K562 (cell line): ENCODE measurements around the gene HSPB2. TPM values are rescaled to one million over a fixed set of nuclear protein-coding genes. Genes with fewer than 3 reads are reported as not detected.

ENCODE experiments used
- ATAC-seq: fragments of 200-7000 bp; cut with Tn5 transposase; 3 replicates; pipeline ENCODE4 v1.9.1; 2020; ENCODE audit warnings: moderate library complexity
- BruUV-seq: library from RNA; stranded (reverse); fragments of 400-500 nt; replicated peaks from 2 replicates; lab custom pipeline; 2021; lab: Mats Ljungman, UMichigan
- CTCF ChIA-PET: fragments of 300-600 bp; formaldehyde crosslinking; extraction: SDS; loops from one replicate; lab custom pipeline; 2021; ENCODE audit warnings: low intra/inter-chr PET ratio; lab: Yijun Ruan, JAX
- POLR2A ChIA-PET: fragments of 300-600, 350-650 bp; sonication (Branson Sonifier 250); formaldehyde crosslinking; extraction: SDS; loops from one replicate; lab custom pipeline; 2021; ENCODE audit warnings: antibody characterized with exemption, inconsistent platforms; lab: Yijun Ruan, JAX
- DNase-seq, 4 experiments: peaks; one replicate each; pipeline versions ENCODE4 v3.0.0 to v3.0.0-alpha.2; 2011 to 2018; ENCODE audit warnings: low spot score in 3 of 4, mixed read lengths in 3 of 4; ENCODE audit errors: extremely low read depth in 1 of 4
- FAIRE-seq: peaks from 2 replicates; lab custom pipeline; 2011; peaks lifted over from hg19 to GRCh38; lab: Jason Lieb, UNC
- H2AFZ ChIP-seq: 2 replicates; pipeline ENCODE4 v1.6.0; 2011; ENCODE audit warnings: low read depth, low read length, control low read depth, inconsistent platforms
- H3K27ac ChIP-seq: fragments of 200-600 bp; 3 replicates; pipeline ENCODE4 v1.8.0; 2011; ENCODE audit warnings: low read depth, mild to moderate bottlenecking, control low read depth, inconsistent platforms, low read length, moderate library complexity, mixed read lengths; ENCODE audit errors: extremely low read depth
- H3K27me3 ChIP-seq, 2 experiments: fragments of 300-600 bp in 1 of 2; 2 replicates in 1 of 2; 3 replicates in 1 of 2; pipeline versions ENCODE4 v1.6.0 to v1.8.0; 2011; ENCODE audit warnings: inconsistent platforms in 2 of 2, low read length in 2 of 2, mild to moderate bottlenecking in 1 of 2, mixed read lengths in 1 of 2, moderate library complexity in 1 of 2; ENCODE audit not compliant: control insufficient read depth in 2 of 2, insufficient read depth in 2 of 2
- H3K36me3 ChIP-seq: fragments of 300-600 bp; 3 replicates; pipeline ENCODE4 v1.8.0; 2011; ENCODE audit warnings: mild to moderate bottlenecking, low read length, inconsistent platforms; ENCODE audit not compliant: control insufficient read depth, insufficient read depth
- H3K4me1 ChIP-seq, 2 experiments: fragments of 200-600 bp in 1 of 2; replicated peaks in 1 of 2; 2 replicates in 1 of 2; 3 replicates in 1 of 2; pipeline versions ENCODE4 v1.5.1 to v1.8.0; 2011; ENCODE audit warnings: inconsistent platforms in 2 of 2, low read length in 2 of 2, mild to moderate bottlenecking in 1 of 2, mixed read lengths in 1 of 2, moderate library complexity in 1 of 2; ENCODE audit not compliant: control insufficient read depth in 2 of 2, insufficient read depth in 2 of 2
- H3K4me2 ChIP-seq: 2 replicates; pipeline ENCODE4 v1.6.1; 2011; ENCODE audit warnings: low read length, control low read depth, inconsistent platforms, mixed read lengths; ENCODE audit not compliant: insufficient read depth
- H3K4me3 ChIP-seq: fragments of 200-600 bp; sonication (generic), shearing (Covaris generic); 2 replicates; pipeline ENCODE4 v1.5.1; 2016; ENCODE audit warnings: control low read depth, inconsistent platforms
- H3K79me2 ChIP-seq: fragments of 200-600 bp; 3 replicates; pipeline ENCODE4 v1.8.0; 2011; ENCODE audit warnings: low read length, inconsistent platforms; ENCODE audit not compliant: control insufficient read depth, insufficient read depth
- H3K9ac ChIP-seq, 2 experiments: 2 replicates each; pipeline versions ENCODE4 v1.6.0 to v1.6.1; 2011; ENCODE audit warnings: low read depth in 2 of 2, low read length in 2 of 2, control low read depth in 1 of 2, inconsistent platforms in 1 of 2, mild to moderate bottlenecking in 1 of 2, mixed read lengths in 1 of 2; ENCODE audit not compliant: insufficient read depth in 1 of 2
- H3K9me1 ChIP-seq: one replicate; pipeline ENCODE4 v1.6.0; 2011; ENCODE audit warnings: inconsistent platforms, mild to moderate bottlenecking, low read length, moderate library complexity; ENCODE audit not compliant: control insufficient read depth, insufficient read depth
- H3K9me3 ChIP-seq: replicated peaks from 2 replicates; pipeline ENCODE4 v1.5.1; 2011; ENCODE audit warnings: low read depth, low read length, inconsistent platforms; ENCODE audit not compliant: control insufficient read depth, insufficient read depth
- H4K20me1 ChIP-seq: replicated peaks from 2 replicates; pipeline ENCODE4 v1.6.1; 2011; ENCODE audit warnings: low read length, inconsistent platforms, mixed read lengths; ENCODE audit not compliant: control insufficient read depth, insufficient read depth
- CBX5 ChIP-seq: IDR thresholded peaks from 2 replicates; pipeline ENCODE4 v1.6.1; 2014; ENCODE audit warnings: low read depth, borderline replicate concordance
- ESRRA ChIP-seq: fragments of 450-650 bp; IDR thresholded peaks from 2 replicates; pipeline ENCODE4 v1.6.1; 2014; ENCODE audit warnings: low read depth, mild to moderate bottlenecking, moderate library complexity, borderline replicate concordance
- HDAC2 ChIP-seq: fragments of 450-650 bp; IDR thresholded peaks from 2 replicates; pipeline ENCODE4 v1.6.1; 2016; ENCODE audit warnings: mild to moderate bottlenecking
- KLF16 ChIP-seq: IDR thresholded peaks from 2 replicates; pipeline ENCODE4 v1.6.1; 2016; ENCODE audit warnings: antibody characterized with exemption
- NELFE ChIP-seq: IDR thresholded peaks from 2 replicates; pipeline ENCODE4 v1.6.1; 2011; ENCODE audit warnings: mild to moderate bottlenecking; ENCODE audit not compliant: insufficient read depth, insufficient read length
- NFATC3 ChIP-seq: fragments of 450-650 bp; IDR thresholded peaks from 2 replicates; pipeline ENCODE4 v1.6.1; 2017; ENCODE audit warnings: mild to moderate bottlenecking
- NRF1 ChIP-seq, 2 experiments: fragments of 450-650 bp; IDR thresholded peaks in 1 of 2; conservative IDR thresholded peaks in 1 of 2; 2 replicates each; pipeline ENCODE4 v1.6.1; 2014; ENCODE audit warnings: mild to moderate bottlenecking in 2 of 2
- RAD21 ChIP-seq, 2 experiments: fragments of 250-450 bp in 1 of 2; fragments of 450-650 bp in 1 of 2; sonication (Bioruptor Pico) in 1 of 2; formaldehyde crosslinking in 1 of 2; IDR thresholded peaks in 1 of 2; conservative IDR thresholded peaks in 1 of 2; 2 replicates each; pipeline versions ENCODE4 v1.4.0 to v1.8.0; 2020 to 2022; ENCODE audit warnings: mild to moderate bottlenecking in 2 of 2, moderate library complexity in 1 of 2
- SAP30 ChIP-seq: fragments of 200-600 bp; sonication (generic); IDR thresholded peaks from 2 replicates; pipeline ENCODE4 v1.6.1; 2012; ENCODE audit warnings: borderline replicate concordance, low read depth, mild to moderate bottlenecking, moderate library complexity, low read length, control low read depth, inconsistent platforms; ENCODE audit not compliant: insufficient read depth, poor library complexity, severe bottlenecking
- TCF7 ChIP-seq: sonication (generic); IDR thresholded peaks from 2 replicates; pipeline ENCODE4 v1.6.1; 2016; ENCODE audit warnings: antibody characterized with exemption, borderline replicate concordance
- ZNF707 ChIP-seq: fragments of 250-450 bp; sonication (Bioruptor Pico); conservative IDR thresholded peaks from 2 replicates; pipeline ENCODE4 v1.8.0; 2022; ENCODE audit warnings: inconsistent platforms, mild to moderate bottlenecking, moderate library complexity
- WGBS: fragments of 100-300 bp; shearing (Covaris generic); methylation state at CpG from one replicate; pipeline ENCODE4 v1.1.6; 2016; ENCODE audit warnings: low coverage, mixed read lengths; ENCODE audit not compliant: insufficient coverage; ENCODE audit errors: missing lambda C conversion rate; 5-methylcytosine and 5-hydroxymethylcytosine counted together
- in situ Hi-C: fragments of 300-500 bp; cut with MboI; formaldehyde crosslinking; loops from 4 replicates; pipeline ENCODE4 v1.15.0; 2018; ENCODE audit warnings: inconsistent platforms, mixed read lengths
- intact Hi-C: fragments of 100-400 bp; cut with micrococcal nuclease; formaldehyde crosslinking; loops from 2 replicates; pipeline ENCODE4 v1.14.2; 2022
- polyA plus RNA-seq, 8 experiments: library from polyadenylated mRNA; depleted of rRNA in 4 of 8; stranded (reverse) in 5 of 8; unstranded in 3 of 8; fragments of >200 nt; fragmentation: Nextera tagmentation in 2 of 8; fragmentation: Illumina TruSeq in 1 of 8; extraction: Ambion mirVana in 2 of 8; extraction: Trizol in 1 of 8; gene quantifications; 2 replicates each; pipeline versions ENCODE4 v1.2.1 to v1.2.3, GENCODE V29; 2011 to 2014; ENCODE audit warnings: inconsistent platforms in 1 of 8, missing spikeins in 1 of 8
- total RNA-seq, 7 experiments: library from RNA; depleted of rRNA in 6 of 7; stranded (reverse); fragments of >200 nt in 6 of 7; fragmentation: Illumina TruSeq in 2 of 7; extraction: Trizol in 2 of 7; gene quantifications; 2 replicates each; pipeline versions ENCODE4 v1.2.1 to v1.2.3, GENCODE V29; 2011 to 2021; ENCODE audit warnings: low replicate concordance in 1 of 7
- TF ChIP-seq, protein P1 (sequence below): fragments of 250-450 bp; sonication (Bioruptor Pico); IDR thresholded peaks from 2 replicates; pipeline ENCODE4 v1.8.0; 2022; ENCODE audit warnings: moderate library complexity, mild to moderate bottlenecking, inconsistent platforms
- TF ChIP-seq, protein P2 (sequence below): fragments of 200-800 bp; sonication (Bioruptor generic); IDR thresholded peaks from 2 replicates; pipeline ENCODE4 v1.6.1; 2017; ENCODE audit warnings: missing genetic modification characterization, missing compliant biosample characterization

The HSPB2 gene
- total and polyA plus RNA-seq, 9 of the 15 experiments (the other 6 are each of a cell fraction or from before 2014, with no cell fraction given) = 0.06 to 0.35 (median 0.11) TPM; not detected in 5

- no peak for ATAC-seq
- Histone ChIP-seq H2AFZ (no peak overlapping the region), H3K79me2 (no peaks in the 10 kb centered on the region), H3K27me3 (no peaks in the 10 kb centered on the region), H3K4me3 (no peak overlapping the region), H3K4me2 (no peak overlapping the region), H3K9me1 (no peaks in the 10 kb centered on the region), H3K4me1 (peaks cover 16 to 29% of the 10 kb centered on the region in 2 experiments), H3K27ac (no peak overlapping the region), H3K9ac (no peak overlapping the region), H4K20me1 (no peaks in the 10 kb centered on the region), H3K9me3 (no peaks in the 10 kb centered on the region), H3K36me3 (no peaks in the 10 kb centered on the region)
- in situ Hi-C loops (no loop called here), intact Hi-C loops (loop anchor here (5.0 kb wide), 1 partner anchor 157 kb away; the partner anchor contains the start of genes SDHD and TIMM8B)
- CTCF ChIA-PET = no interaction called here
- no peak for FAIRE-seq
- POLR2A ChIA-PET = no interaction called here
- TF ChIP-seq ZNF707 (no peak), SAP30 (no peak), CBX5 (no peak), NFATC3 (no peak), KLF16 (no peak), NELFE (no peak), RAD21 (CRISPR knock-in tag; conservative IDR thresholded peaks at IDR 0.05 in 1 of 2, IDR thresholded peaks at IDR 0.05 in 1 of 2) (no peak), HDAC2 (no peak), TCF7 (no peak), NRF1 (conservative IDR thresholded peaks at IDR 0.05 in 1 of 2, IDR thresholded peaks at IDR 0.05 in 1 of 2) (no peak), ESRRA (no peak)
- TF ChIP-seq, protein P1, sequence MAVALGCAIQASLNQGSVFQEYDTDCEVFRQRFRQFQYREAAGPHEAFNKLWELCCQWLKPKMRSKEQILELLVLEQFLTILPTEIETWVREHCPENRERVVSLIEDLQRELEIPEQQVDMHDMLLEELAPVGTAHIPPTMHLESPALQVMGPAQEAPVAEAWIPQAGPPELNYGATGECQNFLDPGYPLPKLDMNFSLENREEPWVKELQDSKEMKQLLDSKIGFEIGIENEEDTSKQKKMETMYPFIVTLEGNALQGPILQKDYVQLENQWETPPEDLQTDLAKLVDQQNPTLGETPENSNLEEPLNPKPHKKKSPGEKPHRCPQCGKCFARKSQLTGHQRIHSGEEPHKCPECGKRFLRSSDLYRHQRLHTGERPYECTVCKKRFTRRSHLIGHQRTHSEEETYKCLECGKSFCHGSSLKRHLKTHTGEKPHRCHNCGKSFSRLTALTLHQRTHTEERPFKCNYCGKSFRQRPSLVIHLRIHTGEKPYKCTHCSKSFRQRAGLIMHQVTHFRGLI (CRISPR knock-in tag) = no peak
- TF ChIP-seq, protein P2, sequence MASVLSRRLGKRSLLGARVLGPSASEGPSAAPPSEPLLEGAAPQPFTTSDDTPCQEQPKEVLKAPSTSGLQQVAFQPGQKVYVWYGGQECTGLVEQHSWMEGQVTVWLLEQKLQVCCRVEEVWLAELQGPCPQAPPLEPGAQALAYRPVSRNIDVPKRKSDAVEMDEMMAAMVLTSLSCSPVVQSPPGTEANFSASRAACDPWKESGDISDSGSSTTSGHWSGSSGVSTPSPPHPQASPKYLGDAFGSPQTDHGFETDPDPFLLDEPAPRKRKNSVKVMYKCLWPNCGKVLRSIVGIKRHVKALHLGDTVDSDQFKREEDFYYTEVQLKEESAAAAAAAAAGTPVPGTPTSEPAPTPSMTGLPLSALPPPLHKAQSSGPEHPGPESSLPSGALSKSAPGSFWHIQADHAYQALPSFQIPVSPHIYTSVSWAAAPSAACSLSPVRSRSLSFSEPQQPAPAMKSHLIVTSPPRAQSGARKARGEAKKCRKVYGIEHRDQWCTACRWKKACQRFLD (CRISPR knock-in tag) = no peak
- WGBS = 40% methylated on average over 4 of the region's 4 CpGs
- no TSS peak for BruUV-seq
- no peak for DNase-seq
Observed at GRCh38 chr11:111930472-111930871, 17.9 kb downstream of the HSPB2 start.
